ENCODE data around the gene ZBTB2.

DNA sequence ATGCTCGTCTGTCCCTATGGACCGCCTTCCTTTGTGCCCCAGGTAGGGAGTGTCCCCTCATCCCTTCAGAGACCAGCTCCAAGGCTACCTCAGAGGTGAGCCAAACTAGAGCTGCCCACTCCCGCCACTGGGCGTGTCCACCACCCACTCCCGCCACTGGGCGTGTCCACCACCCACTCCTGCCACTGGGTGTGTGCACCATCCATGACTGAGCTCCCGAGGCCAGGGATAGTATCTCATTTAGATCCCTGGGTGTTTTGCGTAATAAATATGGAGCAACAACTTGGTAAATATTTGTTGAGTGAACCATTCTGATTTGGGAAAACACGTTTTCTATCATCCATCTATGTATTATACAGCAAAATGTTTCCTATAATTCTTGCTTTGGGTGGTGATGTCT, 68.8 kb downstream of the ZBTB2 start:
- no peak for TF ChIP-seq POLR2A (IDR thresholded peaks at IDR 0.05)
- TF ChIP-seq CTCF (IDR thresholded peaks at IDR 0.05 in 8 of 11, conservative IDR thresholded peaks at IDR 0.05 in 3 of 11): no peak
- no peak for TF ChIP-seq POLR2AphosphoS5 (IDR thresholded peaks at IDR 0.05)

Data from spleen (tissue), 7 donors.